ENCODE results near the gene HES1. TPM values are rescaled to one million over a fixed set of nuclear protein-coding genes. Genes with fewer than 3 reads are reported as not detected.
A peak's percentile ranks its signal among the peaks of the same experiment; 100 is the strongest.

Gene HES1
- total RNA-seq, 1 donor from 2014 or later: 66.5 TPM

DNA sequence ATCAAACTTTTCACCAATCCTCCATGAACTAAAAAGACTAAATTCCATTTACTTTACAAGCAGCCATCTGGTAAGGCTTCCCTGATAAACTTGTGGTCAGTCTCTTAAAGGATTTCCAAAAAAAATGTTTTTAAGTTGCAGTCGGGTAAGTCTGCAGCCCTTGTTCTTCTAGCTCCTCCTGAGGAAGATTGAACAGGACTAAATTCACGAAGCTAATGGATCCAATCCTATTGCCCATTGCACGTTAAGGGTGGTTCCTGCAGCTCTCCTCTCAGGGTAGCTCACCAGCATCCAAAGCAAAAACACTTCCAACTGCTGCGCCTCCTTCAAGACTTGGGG, 2.8 kb downstream of the HES1 start:
- Histone ChIP-seq H3K27me3 (no peaks in the 10 kb centered on the region), H2AFZ (replicated peaks) (no peak overlapping the region), H4K20me1 (ENCODE audit: low read depth) (peaks cover 38% of the 10 kb centered on the region), H3K27ac (peak overlapping the region; percentile 60), H3K36me3 (peaks cover 4% of the 10 kb centered on the region), H3K4me1 (peaks cover 44% of the 10 kb centered on the region), H3K9ac (no peak overlapping the region), H3K4me2 (peak overlapping the region; percentile 82), H3K4me3 (peak overlapping the region; percentile 71), H3K79me2 (ENCODE audit: low read depth) (peaks cover 27% of the 10 kb centered on the region), H3K9me3 (ENCODE audit: low read depth) (no peaks in the 10 kb centered on the region), H3F3A (ENCODE audit: low read depth) (peaks cover 68% of the 10 kb centered on the region)
- H3K27ac Mint-ChIP-seq: no peak overlapping the region
- no peak for TF ChIP-seq EZH2 (IDR thresholded peaks at IDR 0.05)
- TF ChIP-seq, protein P1, sequence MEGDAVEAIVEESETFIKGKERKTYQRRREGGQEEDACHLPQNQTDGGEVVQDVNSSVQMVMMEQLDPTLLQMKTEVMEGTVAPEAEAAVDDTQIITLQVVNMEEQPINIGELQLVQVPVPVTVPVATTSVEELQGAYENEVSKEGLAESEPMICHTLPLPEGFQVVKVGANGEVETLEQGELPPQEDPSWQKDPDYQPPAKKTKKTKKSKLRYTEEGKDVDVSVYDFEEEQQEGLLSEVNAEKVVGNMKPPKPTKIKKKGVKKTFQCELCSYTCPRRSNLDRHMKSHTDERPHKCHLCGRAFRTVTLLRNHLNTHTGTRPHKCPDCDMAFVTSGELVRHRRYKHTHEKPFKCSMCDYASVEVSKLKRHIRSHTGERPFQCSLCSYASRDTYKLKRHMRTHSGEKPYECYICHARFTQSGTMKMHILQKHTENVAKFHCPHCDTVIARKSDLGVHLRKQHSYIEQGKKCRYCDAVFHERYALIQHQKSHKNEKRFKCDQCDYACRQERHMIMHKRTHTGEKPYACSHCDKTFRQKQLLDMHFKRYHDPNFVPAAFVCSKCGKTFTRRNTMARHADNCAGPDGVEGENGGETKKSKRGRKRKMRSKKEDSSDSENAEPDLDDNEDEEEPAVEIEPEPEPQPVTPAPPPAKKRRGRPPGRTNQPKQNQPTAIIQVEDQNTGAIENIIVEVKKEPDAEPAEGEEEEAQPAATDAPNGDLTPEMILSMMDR (IDR thresholded peaks at IDR 0.05): no peak
- H3K9me3 Mint-ChIP-seq: no peaks in the 10 kb centered on the region
- H3K4me3 Mint-ChIP-seq: peak overlapping the region; percentile 93
- H3K4me1 Mint-ChIP-seq: peaks cover 45% of the 10 kb centered on the region
- peak; percentile 45 for DNase-seq (ENCODE audit: low spot score)
- peaks cover 10% of the 10 kb centered on the region for H3K36me3 Mint-ChIP-seq
- H3K27me3 Mint-ChIP-seq (ENCODE audit: insufficient read depth, low read depth): peaks cover 6% of the 10 kb centered on the region

DNA sequence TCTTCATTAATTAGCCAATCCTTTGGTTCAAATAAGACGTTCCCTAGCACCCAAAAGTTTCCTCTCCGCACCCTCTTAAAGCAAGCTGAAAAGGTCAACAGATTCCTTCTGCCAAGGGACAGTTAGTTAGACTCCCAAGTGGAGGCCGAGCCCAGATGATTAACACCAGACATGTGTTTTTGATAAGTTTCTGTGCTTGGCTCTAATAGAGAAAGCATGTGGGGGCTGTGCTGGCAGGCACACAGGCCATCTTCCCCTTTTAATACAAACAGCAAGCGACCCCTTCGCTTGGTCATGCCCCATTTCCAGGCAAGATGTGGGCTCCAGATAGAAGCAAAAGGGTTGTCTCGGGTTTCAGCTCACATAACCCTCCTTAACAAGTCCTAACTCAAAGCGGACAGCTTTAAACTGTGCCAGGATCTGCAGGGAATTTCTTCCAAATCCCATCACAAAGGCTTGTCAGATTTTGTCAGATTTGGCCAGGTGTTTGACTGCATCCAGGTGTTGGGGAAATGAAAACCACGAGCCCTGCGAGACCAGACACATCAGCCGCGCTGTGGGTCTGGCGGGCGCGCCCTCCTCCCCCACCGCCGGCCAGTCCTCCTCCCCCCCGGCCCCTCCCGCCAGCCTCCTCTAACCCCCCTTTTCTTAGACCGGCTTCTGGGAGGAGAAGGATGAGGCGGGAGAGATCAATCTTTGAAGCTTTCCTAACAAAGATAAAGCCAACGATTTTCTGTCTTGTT, 3.3 kb downstream of the HES1 start:
- peaks cover 67% of the 10 kb centered on the region for H3F3A ChIP-seq (ENCODE audit: low read depth)
- peak overlapping the region; percentile 91 for H3K27ac Mint-ChIP-seq
- H3K36me3 ChIP-seq: peaks cover 4% of the 10 kb centered on the region
- H2AFZ ChIP-seq (replicated peaks): no peak overlapping the region
- H3K79me2 ChIP-seq (ENCODE audit: low read depth): peaks cover 27% of the 10 kb centered on the region
- peak overlapping the region; percentile 93 for H3K4me3 Mint-ChIP-seq
- no peak for TF ChIP-seq EZH2phosphoT487 (IDR thresholded peaks at IDR 0.05)
- no peak for TF ChIP-seq EZH2 (IDR thresholded peaks at IDR 0.05)
- TF ChIP-seq, protein P1 (IDR thresholded peaks at IDR 0.05): no peak
- no peaks in the 10 kb centered on the region for H3K9me3 ChIP-seq (ENCODE audit: low read depth)
- no peaks in the 10 kb centered on the region for H3K27me3 ChIP-seq
- H3K36me3 Mint-ChIP-seq: peaks cover 10% of the 10 kb centered on the region
- peak overlapping the region; percentile 60 for H3K27ac ChIP-seq
- peaks cover 44% of the 10 kb centered on the region for H3K4me1 Mint-ChIP-seq
- H4K20me1 ChIP-seq (ENCODE audit: low read depth): peaks cover 38% of the 10 kb centered on the region
- H3K4me2 ChIP-seq: peak overlapping the region; percentile 82
- H3K9me3 Mint-ChIP-seq: no peaks in the 10 kb centered on the region
- H3K27me3 Mint-ChIP-seq (ENCODE audit: insufficient read depth, low read depth): peaks cover 6% of the 10 kb centered on the region
- H3K4me1 ChIP-seq: peaks cover 43% of the 10 kb centered on the region
- peak overlapping the region; percentile 71 for H3K4me3 ChIP-seq
- H3K9ac ChIP-seq: no peak overlapping the region
- peak; percentile 80 for DNase-seq (ENCODE audit: low spot score)

DNA sequence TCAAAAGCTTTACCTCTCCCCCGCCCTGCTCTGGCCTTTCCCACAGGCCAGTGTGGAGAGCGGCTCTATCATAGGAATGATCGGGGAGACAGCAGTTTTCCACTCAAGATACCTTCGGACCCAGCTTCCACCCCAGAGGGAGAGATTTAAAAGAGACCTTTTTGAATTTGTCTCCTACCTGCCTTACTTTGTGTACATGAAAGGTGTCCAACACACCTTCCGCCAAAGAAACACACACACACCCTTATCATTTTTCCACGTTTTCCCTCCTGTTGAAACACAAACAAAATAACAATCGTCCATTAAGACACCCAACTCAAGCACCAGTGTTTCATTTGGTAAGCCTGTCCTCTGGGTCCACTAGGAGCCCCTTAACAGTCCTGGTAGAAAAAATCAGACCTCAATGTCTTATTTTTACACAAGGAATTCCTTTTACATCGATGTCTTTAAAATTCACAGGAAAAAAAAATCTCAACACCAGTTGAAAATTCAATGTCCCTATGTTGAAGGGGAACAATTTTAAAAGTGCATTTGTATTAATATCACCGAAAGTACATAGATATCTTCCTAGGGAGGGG, 4.0 kb downstream of the HES1 start:
- Mint-ChIP-seq H3K36me3 (peaks cover 10% of the 10 kb centered on the region), H3K4me1 (peaks cover 44% of the 10 kb centered on the region), H3K27me3 (ENCODE audit: insufficient read depth, low read depth) (peaks cover 6% of the 10 kb centered on the region), H3K27ac (peak overlapping the region; percentile 91), H3K4me3 (peak overlapping the region; percentile 74), H3K9me3 (no peaks in the 10 kb centered on the region)
- H3K27ac ChIP-seq: peak overlapping the region; percentile 60
- H3K4me1 ChIP-seq: peaks cover 43% of the 10 kb centered on the region
- H3K4me3 ChIP-seq: peak overlapping the region; percentile 71
- peaks cover 4% of the 10 kb centered on the region for H3K36me3 ChIP-seq
- no peak overlapping the region for H3K9ac ChIP-seq
- H3K9me3 ChIP-seq (ENCODE audit: low read depth): no peaks in the 10 kb centered on the region
- no peak overlapping the region for H2AFZ ChIP-seq (replicated peaks)
- no peaks in the 10 kb centered on the region for H3K27me3 ChIP-seq
- peaks cover 27% of the 10 kb centered on the region for H3K79me2 ChIP-seq (ENCODE audit: low read depth)
- H3K4me2 ChIP-seq: peak overlapping the region; percentile 82
- H3F3A ChIP-seq (ENCODE audit: low read depth): peaks cover 63% of the 10 kb centered on the region
- TF ChIP-seq, protein P1 (IDR thresholded peaks at IDR 0.05): no peak
- TF ChIP-seq EZH2phosphoT487 (IDR thresholded peaks at IDR 0.05): no peak
- no peak for TF ChIP-seq EZH2 (IDR thresholded peaks at IDR 0.05)
- DNase-seq (ENCODE audit: low spot score): no peak
- peaks cover 38% of the 10 kb centered on the region for H4K20me1 ChIP-seq (ENCODE audit: low read depth)

Measured in neural progenitor cell (in vitro differentiated cells).